HG03039 (cell line): ENCODE measurements around the gene PRPF19.

ENCODE experiments used
- ATAC-seq: cut with Tn5 transposase; IDR thresholded peaks from one replicate; pipeline ENCODE4 v1.9.1; 2021; ENCODE audit warnings: mild to moderate bottlenecking, moderate library complexity; ENCODE audit not compliant: unreplicated experiment

The PRPF19 gene

DNA sequence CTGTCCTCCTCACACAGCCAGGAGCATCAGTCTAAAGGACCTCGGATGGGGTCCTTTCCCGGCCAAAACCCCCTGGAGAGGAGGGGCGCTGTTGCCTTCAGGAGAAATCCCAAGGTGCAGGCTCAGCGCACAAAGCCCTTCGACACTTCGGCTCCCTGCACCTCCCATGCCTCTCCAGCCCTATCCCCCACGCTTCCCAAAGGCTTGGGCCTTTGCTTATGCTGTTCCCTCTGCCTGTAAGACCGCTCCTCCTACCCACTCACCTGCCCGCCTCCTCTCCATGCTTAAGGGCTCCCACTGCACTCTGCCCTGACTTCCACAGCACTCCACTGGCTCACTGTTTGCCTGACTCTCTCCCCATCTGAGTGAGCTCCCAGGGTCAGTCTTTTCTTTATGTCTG, 32.1 kb upstream of the PRPF19 start:
- no peak for ATAC-seq

GRCh38 chr11:60937811-60938210, 31.4 kb upstream of the PRPF19 start:
- ATAC-seq, result no peak

DNA sequence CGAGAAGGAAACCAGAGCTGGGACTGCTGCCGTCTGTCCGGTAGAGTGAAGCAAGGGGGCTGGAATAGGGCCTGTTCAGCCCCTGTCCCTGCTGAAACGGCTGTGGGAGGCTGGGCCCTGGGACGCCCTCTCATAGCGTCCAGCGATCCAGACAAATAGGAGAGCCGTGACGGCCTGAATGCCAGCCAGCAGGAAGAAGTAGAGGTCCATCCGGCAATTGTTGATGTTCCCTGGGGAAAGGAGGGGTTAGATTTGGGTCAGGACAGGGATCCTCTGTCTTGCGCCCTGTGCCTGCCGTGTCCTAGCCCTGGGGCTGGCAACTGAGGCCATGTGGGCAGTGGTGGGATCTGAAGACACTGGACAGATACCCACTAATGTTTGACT, 30.8 kb upstream of the PRPF19 start:
- no peak for ATAC-seq

GRCh38 chr11:60936467-60937143, 30.2 kb upstream of the PRPF19 start:
- no peak for ATAC-seq

DNA sequence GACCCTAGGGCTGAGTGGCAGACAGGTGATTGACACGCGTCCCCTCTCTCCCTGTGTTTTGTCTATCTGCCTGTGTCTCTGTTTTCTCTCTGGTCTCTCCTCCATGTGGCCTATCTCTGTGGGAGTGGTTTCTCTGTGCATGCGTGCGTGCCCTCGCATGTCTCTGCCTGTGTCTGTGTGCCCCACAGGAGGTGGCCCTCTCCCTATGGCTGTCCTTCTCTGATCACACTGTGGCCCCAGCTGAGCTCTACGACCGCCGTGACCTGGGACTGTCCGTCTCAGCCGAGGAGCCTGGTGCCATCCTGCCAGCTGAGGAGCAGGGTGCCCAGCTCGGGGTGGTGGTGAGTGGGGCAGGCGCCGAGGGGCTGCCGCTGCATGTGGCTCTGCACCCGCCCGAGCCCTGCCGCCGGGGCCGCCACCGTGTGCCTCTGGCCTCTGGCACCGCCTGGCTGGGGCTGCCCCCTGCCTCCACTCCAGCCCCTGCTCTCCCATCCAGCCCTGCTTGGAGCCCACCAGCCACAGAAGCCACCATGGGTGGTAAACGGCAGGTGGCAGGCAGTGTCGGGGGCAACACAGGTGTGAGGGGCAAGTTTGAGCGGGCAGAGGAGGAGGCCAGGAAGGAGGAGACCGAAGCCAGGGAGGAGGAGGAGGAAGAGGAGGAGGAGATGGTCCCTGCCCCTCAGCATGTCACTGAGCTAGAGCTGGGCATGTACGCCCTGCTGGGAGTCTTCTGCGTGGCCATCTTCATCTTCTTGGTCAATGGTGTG, 29.5 kb upstream of the PRPF19 start:
- no peak for ATAC-seq

- no peak for ATAC-seq
These were observed 28.6 kb upstream of the PRPF19 start for GRCh38 chr11:60934790-60935605.

DNA sequence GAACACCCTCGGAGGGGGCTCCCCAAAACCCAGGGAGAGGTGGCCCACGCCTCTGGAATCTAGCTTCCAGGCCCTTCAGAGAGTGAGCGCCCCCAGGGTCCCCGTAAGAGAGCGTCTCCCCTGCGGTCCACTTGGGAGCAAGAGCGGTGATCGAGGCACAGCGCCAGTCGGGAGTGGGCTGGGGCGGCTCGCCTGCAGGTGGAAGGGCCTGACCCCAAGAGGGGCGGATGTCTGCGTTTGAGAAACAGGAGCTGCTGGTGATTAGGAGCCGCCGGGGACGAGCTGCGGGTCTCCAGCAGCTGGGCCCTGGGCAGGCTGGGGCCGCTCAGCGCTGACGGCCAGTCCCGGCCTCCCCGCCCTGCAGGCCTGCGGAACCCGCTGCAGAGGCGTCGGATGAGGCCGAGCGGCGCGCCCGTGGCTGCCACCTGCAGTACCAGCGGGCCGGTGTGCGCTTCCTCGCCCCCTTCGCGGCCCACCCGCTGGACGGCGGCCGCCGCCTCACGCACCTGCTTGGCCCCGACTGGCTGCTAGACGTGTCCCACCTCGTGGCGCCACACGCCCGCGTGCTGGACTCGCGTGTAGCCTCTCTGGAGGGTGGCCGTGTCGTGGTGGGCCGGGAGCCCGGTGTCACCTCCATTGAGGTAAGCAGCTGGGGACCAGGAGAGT, 27.9 kb upstream of the PRPF19 start:
- ATAC-seq, result no peak

DNA sequence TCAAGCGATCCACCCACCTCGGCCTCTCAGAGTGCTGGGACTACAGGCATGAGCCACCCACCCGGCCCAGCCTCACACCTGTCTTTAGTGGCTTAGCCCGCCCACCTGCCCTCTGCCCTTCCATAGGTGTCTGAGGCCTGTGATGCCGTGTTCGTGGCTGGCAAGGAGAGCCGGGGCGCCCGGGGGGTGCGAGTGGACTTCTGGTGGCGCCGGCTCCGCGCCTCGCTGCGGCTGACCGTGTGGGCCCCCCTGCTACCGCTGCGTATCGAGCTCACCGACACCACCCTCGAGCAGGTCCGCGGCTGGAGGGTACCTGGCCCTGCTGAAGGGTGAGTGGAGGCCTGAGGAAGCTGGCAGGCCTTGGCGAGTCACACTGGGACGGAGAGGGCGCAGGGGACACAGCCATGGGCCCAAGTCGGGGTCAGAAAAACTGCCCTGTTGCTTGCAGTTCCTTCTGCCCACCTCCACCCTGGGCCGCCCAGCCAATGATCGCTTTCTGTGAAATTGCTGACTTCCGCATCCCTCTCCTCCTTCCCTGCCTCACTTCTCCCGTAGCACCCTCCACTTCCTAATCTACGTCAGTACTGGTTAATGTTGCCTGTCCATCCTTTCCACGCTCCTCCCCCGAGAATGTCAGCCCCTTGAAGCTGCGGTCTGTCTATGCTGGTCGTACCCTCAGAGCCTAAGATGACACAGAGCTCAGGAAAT, 27.2 kb upstream of the PRPF19 start:
- no peak for ATAC-seq

DNA sequence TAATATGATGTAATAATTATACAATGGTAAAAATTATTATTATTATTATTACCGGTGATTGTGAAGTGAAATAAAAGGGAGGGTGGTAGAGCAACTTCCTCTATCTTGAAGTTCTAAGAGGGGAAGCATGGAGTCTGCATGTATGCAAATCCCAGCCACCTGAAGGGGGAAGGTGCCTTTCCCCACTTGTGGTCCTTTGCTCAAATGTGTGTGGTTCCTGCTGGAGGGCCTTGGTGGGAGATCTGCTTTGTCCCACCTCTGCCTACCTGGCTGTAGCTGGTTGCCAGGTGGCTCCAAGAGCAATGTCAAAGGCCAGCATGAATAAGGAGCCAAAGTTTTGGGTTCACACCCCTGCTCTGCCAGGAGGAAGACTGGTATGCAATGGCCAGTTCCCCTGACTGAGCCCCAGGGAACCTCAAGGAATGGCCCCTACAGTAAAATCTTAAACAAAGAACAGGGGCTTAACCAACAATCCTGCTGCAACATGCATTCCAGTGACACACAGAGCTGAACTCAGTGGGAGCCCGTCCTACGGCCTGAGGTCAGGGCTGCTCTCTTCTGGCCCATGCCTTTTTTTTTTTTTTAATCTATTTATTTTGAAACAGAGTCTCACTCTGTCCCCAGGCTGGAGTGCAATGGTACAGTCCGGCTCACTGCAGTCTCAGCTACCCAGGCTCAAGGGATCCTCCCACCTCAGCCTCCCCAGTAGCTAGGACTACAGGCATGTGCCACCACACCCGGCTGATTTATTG, 26.4 kb upstream of the PRPF19 start:
- no peak for ATAC-seq

GRCh38 chr11:60931917-60932316, 25.5 kb upstream of the PRPF19 start:
- no peak for ATAC-seq

DNA sequence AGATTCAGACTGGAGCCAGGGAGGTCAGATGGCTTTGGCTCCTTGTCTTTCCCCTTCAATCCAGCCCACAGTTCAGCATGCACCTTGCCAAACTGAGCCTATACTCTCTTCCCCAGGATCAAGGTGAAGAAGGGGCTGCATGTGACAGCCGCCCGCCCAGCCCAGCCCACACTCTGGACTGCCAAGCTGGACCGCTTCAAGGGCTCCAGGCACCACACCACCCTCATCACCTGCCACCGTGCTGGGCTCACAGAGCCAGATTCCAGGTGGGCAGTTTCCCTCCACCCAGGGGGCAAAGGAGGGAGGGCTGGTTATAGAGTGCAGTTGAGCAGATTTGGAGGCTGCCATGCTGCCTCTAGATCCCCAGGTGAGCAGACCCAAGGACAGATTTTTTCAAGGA, 24.0 kb upstream of the PRPF19 start:
- ATAC-seq, result no peak

- ATAC-seq, result no peak
These were observed 23.4 kb upstream of the PRPF19 start for GRCh38 chr11:60929764-60930163.

DNA sequence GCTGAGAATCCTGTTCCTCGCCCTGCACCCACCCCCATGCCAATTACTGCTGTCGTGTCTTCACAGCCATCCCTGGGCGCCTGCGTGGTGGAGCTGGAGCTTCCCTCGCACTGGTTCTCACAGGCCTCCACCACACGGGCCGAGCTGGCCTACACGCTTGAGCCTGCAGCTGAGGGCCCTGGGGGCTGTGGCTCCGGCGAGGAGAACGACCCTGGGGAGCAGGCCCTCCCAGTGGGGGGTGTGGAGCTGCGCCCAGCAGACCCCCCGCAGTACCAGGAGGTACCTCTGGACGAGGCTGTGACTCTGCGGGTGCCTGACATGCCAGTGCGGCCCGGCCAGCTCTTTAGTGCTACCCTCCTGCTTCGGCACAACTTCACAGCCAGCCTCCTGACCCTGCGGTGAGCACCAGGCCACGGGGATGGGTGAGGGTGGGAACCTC, 22.2 kb upstream of the PRPF19 start:
- no peak for ATAC-seq

GRCh38 chr11:60927600-60927999, 21.2 kb upstream of the PRPF19 start:
- ATAC-seq, result no peak

DNA sequence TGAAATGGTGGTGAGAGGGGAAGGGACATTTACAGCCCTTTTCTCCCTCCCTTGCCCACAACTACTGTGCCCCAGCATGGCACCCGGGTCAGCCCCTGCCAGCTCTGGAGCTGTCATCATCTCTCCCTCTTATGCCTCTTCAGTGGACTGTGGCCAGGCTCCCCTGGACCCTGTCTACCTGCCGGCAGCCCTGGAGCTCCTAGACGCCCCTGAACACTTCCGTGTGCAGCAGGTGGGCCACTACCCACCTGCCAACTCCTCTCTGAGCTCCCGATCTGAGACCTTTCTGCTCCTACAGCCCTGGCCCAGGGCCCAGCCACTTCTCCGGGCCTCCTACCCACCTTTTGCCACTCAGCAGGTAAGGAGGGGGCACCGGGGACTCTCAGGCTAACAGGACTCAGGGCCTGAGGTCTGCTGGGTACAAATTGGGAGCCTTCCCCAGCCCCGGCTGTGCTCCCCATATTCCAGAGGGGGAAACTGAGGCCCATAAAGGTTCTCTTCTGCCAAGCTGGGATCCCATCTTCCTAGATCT, 20.7 kb upstream of the PRPF19 start:
- no peak for ATAC-seq

DNA sequence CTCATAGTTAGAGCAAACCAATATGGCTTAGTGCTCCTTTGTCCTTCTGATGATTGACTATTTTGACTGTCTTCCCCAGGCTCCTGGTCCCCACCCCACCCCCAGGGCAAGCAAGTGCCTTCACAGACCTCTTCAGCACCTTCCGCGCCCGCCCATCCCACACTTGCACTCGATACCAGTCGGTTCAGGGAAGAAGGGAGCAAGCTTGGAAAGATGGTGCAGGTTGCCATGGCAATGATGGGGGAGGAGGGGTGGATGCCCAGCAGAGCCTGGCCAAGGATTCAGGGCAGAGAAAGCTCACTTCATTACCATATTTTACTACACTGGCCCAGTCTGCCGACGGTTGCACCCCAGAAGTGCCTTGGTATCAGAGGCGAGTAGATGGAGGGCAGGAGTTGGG, 20.1 kb upstream of the PRPF19 start:
- no peak for ATAC-seq

GRCh38 chr11:60925868-60926267, 19.5 kb upstream of the PRPF19 start:
- ATAC-seq, result no peak

GRCh38 chr11:60924906-60925853, 18.8 kb upstream of the PRPF19 start:
- ATAC-seq, result no peak
